HG03460 (cell line): ENCODE data around the gene MLLT1.

ENCODE experiments used
- ATAC-seq: cut with Tn5 transposase; IDR thresholded peaks from one replicate; pipeline ENCODE4 v1.9.1; 2021; ENCODE audit not compliant: unreplicated experiment

MLLT1 gene

DNA sequence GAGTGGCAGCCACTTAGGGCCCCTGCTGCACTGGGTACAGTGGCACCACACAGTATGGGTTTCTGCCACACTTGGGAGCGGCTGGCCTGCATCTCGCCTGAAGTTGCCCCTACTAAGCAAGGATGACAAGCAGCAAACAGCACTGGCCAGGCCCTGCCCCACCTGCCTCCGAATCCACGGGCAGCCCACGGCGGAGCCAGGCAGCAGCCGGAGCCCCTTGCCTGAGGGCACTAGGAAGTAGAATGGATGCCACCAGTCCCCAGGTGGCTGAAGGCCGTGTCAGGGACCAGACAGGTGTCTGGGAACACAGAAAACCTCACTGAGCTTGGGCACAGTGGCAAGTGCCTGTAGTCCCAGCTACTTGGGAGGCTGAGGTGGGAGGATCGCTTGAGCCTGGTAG is 19.4 kb downstream of the MLLT1 start:
- no peak for ATAC-seq

DNA sequence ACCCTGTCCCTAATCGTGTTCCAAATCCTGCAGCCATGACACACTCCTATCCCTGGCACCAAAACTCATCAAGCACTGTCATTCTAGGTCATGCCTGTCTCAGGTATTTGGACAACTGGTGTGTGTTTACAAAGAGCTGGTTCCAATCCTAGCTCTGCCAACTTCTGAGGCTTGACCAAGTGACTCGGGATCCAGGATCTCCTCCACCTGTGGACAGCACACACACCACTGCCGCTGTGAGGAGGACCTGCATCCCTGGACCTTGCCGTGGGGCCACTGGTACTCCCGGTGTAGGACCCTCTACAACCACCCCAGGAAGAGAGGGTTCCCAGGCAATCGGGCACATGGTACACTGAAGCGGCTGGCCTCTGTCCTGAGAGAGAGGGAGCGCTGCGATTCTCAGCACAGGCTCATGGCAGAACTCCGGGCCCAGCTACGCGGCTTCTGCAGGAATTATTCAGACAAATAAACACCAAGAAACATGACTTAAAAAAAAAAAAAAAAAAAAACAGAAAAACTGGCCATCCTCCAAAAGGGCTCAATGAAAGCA is 20.4 kb downstream of the MLLT1 start:
- no peak for ATAC-seq

DNA sequence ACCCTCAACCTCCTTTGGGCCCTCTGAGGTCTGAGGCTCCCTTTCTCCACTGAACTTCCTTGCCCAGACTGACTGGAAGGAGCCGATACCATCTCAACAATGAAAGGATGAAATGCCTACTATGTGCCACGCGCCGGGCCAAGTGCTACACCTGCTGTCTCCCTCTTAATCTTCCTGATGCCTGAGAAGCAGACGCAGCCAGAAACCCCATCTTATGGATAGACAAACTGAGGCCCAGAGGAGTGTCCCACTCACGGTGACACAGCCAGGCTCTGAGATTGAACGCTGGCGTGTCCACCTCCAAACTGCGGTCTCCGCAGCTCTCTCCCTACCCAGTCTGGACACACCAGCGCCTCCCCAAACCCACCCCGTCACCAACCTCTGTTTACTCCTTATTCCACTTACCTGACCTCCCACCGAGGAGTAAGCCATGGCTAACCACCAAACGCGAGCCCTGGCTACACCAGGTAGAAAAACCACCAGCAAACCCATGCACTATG is 20.9 kb downstream of the MLLT1 start:
- no peak for ATAC-seq

DNA sequence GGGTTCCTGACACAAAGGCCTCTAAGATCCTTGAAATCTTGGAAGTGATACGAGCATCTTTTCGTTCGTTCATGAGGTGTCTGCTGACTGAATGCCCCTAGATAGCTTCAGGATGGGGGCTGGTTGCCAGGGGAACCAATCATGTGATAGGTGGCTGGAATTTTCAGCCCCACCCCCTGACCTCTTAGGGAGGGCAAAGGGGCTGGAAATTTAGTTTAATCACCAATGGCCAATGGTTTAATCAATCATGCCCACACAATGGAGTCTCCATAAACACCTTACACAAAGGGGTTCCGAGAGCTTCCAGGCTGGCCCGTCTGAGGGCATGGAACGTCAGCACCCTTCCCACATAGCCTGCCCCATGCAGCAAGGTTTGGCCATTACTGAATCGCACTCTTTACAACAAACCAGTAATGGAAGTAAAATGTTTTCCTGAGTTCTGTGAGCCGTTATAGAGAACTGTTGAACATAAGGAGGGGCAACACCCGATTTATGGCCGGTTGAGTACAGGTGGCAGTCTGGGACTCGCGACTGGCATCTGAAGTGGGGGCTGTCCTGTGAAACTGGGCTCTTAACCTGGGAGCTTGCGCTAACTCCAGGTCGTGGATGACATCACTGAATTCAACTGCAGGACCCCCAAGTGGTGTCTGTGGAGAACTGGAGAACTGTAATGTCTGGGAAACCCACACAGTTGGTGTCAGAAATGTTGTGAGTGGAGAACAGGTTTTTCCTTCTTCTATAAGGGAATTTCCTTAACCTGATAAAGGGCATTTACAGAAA is 25.6 kb downstream of the MLLT1 start:
- ATAC-seq, result no peak

DNA sequence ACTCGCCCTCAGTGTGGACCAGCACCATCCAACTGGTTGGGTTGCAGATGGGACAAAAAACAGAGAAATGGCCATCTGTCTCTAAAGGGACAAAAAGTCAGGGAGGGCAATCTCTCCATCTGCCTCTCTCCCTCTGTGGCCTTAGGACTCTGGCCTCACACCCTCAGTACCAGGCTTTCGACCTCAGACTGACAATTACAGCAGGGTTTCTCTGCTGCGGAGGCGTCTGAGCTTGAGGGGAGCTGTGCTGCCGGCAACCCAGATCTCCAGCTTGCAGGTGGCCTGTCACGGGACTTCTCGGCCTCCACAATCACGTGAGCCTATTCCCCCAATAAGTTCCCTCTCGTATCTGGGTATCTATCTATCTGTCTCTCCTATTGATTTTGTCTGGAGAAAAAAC is 27.7 kb downstream of the MLLT1 start:
- ATAC-seq, result no peak

DNA sequence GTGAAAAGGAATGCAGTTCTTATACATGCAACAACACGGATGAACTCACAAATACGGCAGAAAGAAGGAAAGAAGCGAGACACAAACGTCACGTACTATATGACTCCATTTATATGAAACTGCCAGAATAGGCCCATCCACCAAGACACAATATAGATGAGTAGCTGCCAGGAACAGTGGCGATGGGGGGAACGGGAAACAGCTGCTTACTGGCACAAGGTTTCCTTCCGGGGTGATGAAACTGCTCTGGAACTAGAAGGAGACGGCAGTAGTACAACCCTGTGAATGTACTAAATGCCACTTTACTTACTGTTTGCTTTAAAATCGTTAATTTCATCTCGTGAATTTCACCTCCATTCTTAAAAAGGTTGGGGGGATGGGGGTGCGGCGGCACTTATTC is 28.9 kb downstream of the MLLT1 start:
- no peak for ATAC-seq

DNA sequence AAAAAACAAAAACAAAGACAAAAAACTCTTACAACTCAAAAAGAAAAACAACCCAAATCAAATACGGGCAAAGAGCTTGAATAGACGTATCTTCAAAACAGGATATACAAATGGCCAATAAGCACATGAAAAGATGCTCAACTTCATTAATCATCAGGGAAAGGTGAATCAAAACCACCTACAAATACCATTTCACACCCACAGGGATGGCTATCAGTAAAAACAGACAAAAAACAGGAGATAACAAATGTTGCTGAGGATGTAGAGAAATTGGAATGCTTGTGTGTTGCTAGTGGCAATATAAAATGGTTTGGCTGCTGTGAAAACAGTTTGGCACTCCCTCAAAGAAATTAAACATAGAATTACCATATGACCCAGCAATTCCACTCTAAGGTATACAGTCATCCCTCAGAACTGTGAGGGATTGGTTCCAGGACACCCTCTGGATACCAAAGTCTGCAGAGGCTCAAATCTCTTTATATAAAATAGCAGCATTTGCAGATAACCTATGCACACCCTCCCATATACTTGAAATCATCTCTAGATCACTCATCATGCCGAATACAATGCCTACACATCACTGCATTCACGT is 29.7 kb downstream of the MLLT1 start:
- no peak for ATAC-seq

DNA sequence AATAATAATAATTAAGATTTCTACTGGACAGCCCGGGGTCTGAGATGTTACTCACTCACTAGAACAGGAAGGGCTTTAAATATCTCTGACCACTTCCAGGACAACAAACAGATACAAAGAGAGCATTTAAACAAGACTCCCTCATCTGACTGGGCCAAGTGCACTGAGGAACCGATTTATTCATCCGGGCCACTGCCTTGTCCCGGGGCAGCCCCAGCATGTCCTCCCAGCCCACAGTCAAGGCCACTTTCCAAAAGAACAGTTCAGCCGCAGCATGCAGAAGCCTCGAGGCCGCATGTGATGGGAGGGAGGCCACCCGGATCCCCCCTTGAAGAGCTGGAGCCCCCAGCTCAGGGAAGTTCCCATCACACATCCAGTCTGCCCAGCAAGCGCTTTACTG is 30.5 kb downstream of the MLLT1 start:
- ATAC-seq, result no peak

DNA sequence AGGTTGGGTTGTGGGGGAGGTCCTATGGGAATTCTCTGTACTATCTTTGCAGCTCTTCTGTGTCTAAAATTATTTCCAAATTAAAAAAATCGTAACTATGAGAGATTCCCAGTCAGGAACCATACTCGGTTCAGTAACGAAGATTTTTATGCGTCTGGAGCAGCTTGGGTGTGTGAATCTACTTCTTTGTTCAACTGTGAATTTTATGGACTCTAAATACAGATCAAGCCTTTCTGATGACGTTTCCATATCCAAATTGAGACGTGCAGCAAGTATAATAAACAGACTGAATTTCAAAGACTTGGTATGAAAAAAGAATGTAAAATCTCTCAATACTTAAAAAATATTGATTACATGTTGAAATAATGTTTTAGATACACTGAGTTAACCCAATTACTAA is 30.9 kb downstream of the MLLT1 start:
- ATAC-seq, result no peak

DNA sequence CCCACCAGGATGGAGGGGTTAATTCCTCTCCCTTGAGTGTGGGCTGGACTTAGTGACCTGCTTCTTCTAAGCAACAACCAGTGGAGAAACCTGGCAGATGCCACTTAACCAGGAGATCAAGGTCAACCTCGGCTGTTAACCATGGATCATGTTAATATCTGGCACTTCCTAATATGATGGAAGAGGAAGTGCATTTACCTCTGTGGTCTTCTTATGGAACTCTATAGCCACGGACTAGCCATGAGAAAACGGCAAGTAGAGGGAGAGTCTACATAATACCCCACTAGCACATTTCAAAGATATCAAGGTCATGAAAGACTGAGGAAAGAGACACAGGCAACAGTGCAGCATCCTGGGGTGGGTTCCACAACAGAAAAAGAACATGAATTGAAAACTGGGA is 31.4 kb downstream of the MLLT1 start:
- ATAC-seq, result no peak

DNA sequence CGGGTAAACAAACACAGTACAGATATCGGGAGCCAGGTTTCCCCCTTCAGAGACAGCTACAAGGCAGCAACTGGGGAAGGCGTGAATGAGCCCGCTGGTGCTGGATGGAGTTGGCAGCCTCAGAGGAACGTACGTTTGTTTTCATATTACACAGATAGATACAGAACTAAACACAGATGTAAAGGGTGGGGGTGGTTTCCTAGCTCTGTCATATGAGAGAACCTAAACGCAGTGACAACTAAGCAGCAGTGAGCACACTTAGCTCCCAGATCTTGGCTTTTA is 32.8 kb downstream of the MLLT1 start:
- ATAC-seq, result no peak

DNA sequence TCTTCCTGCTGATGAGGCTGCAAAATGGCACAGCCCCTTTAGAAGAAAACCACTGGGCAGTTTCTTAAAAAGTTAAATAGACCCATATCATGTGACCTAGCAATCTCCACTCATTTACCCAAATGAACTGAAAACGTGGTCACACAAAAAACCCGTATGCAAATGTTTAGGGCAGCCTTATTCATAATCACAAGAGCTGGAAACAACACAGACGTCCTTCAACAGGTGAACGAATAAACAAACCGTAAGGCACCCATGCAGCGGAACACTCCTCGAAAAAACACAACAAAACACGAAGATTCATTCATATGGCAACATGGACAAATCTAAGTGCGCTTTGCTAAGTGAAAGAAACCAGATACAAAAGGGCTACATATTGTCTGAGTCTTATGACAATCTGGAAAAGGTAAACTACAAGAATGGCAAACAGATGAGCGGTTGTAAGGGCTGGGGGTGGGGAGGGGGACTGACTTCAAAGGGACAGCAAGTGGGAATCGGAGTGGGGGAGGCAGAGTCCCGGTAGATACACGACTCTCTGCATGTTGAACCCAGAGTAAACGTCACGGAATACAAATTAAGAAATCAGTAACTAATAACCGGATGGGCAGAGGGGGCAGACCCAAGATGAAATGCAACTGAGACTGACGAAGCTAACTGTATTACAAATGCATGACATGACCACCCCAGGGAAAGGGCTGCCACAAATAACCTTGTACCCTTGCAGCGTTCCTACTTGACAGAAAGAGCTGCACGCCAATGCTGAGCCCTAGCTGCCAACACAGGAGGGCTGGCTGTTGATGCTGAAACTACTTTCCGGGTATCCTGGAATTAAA is 33.4 kb downstream of the MLLT1 start:
- no peak for ATAC-seq

DNA sequence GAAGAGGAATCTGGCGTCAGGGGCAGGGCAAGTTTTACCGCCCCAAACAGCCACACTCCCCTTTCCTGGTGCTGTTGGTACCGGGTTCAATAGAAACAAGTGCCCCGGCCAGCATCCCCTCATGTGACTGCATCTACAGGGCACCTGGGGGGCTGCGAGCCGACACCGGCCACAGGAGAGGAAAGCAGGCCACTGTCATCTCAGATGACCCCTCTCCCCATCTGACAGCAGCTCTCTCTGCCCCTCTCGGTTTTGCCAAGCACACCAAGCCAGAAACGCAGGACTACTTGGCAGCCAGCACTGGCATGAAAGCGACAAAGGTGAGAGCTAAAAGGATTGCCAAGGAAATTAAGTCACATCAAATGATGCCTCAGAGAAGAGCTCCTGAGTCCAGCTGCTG is 37.1 kb downstream of the MLLT1 start:
- ATAC-seq, result no peak

DNA sequence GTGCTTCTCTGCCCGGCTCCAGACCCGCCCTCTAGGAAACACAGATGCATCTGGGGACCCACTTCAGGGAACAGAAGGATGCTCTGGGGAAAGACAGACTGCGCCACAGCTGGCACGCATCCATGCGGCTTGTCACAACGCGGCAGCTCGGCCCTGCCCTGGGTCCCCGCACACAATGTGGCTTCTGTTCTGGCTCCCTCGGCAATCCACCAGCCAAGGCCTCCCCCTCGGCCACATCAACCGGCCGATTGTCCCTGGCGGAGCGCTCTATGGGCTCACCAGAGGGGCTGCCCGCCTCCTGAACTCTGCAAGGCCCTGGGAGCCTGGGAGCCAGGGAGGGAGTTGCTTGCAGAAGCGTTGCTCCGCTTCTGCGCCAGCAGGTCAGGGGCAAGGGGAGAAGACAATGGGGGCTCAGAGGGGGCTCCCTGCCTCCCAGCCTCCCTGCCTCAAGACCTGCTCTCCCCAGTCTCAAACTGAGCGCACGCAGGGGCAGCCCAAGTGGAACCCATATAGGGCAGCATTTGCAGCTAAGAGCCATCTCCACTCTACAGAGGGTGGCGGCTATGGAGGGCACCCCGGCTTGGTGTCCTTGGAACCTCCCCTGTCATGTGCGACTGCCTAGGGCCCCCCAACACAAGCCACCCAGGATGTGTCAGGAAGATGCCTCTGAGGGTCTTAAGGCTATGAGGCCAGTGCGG is 37.9 kb downstream of the MLLT1 start:
- ATAC-seq, result no peak

DNA sequence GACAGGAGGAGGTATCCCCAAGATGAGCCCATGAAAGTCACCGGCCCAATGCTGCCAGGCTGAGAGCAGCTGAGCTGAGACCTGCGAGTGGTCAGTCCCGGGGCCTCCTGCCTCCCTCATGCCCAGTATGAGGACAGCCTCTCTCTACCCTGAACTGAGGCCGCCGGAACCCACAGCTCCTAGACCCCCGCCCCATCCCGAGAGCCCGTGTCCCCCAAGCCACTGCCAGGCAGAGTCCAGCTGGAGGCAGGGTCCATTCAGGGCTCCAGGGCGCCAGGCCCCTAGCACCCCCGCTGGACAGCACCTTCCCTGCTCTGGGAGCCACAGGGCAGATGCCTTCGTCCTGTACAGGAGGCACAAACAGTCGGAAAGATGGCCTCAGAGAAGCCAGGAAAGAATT is 38.7 kb downstream of the MLLT1 start:
- ATAC-seq, result no peak

DNA sequence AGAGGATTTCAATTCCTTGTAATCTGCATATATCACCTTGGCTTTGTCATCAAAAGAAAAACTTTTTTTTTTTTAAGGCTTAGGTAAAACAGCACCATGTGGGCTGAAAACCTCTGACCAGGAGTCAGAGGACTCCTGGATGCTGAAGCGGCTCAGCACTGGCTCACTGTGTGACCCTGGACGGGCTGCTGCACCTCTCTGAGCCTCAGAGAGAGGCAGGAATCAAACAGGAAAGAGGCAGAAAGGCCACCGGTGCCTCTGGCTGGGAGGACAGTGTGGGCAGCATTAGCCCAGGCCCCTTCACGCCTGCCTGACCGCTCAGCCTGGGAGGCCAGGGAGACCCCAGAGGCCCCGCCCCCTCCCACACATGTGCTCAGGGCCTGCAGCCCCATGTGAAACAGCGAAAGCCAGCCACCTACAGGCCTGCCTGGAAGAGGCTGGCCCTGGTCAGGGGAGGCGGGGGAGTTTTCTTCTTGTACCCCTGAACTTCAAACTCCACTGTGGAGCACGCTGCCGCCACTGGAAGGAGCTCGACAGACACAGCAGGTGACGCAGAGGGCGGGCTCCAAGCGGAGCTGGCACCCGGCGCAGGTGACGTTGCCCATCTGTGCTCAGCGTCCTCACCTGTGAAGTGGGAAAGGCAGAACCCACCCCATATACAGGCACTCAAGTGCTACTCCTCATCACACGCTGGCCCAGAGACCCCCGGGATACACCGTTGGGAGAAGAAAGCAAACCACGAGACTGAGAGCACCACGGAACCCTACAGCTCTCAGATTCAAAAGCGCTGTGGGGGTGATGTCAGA is 39.7 kb downstream of the MLLT1 start:
- ATAC-seq, result no peak

DNA sequence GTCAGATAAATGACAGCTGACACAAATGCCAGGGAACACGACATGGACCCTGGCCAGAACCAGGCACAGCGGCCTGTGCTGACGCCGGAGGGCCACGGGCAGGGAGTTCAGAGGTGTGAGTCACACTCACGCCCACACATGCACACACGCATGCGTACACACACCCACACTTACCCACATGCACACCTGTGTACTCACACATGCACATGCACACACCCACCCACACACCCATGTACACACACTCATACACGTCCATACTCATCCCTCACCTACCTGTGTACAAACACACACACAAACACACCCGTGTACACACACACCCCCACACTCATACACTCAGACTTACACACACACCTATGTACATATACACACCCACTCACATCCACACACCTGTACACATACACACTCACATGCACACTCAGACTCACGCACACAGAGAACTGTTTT is 40.4 kb downstream of the MLLT1 start:
- ATAC-seq, result no peak

DNA sequence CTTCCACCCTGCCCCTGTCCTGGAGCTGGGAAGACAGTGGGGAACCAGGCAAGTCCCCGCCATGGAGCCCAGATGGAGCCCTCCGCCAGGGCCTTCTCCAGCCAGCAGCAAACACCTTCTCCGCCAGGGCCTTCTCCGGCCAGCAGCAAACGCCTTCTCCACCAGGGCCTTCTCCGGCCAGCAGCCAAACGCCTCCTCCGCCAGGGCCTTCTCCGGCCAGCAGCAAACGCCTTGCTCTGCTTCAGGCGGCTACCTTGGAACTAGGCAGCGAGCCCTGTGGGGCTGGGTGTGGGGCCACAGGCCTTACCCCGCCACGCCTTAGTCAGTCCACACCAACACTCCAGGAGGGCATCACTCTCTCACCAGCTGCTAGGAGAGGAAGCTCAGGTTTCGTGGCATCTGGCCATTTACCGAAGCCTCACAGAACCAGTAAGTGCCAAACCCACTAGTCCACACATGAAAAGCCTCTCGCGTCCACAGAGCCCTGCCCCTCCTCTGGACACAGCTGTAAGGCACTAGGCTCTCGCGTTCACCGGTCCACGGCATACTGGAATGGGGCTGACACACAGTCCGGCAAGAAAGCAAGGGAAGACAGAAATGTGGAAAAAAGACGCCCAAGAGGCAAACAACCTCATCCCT is 41.0 kb downstream of the MLLT1 start:
- no peak for ATAC-seq

DNA sequence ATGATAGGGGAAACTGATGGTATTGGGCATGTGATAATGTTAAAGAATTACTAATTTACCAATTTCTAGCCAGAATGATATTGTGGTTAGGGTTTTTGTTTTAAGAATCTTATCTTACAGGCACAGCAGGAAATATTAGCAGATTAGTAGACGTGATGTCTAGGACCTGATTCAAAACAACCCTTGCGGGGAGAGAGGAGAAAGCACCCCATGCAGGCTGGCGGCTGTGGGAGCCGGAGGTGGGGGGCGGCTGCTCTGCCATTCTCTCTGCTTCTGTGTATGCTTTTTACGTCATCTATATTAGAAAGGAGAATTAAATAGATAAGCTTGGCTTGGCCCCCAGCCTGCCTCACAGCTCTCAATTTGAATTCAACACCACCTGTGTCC is 41.5 kb downstream of the MLLT1 start:
- no peak for ATAC-seq
